ENCODE data around the gene TGOLN2.
A peak's percentile ranks its signal among the peaks of the same experiment; 100 is the strongest.

Gene TGOLN2

GRCh38 chr2:85273738-85274731 lies 53.8 kb downstream of the TGOLN2 start:
- DNase-seq (ENCODE audit: low spot score) (peak; percentile 98), ATAC-seq (ENCODE audit: low read depth) (peak; percentile 75)
- H3K36me3 ChIP-seq (ENCODE audit: low read depth), result 0 out of 2 replicates have a peak, but pooled peaks cover 3% of the 10 kb centered on the region
- H3K4me1 ChIP-seq (ENCODE audit: insufficient read depth, poor library complexity, severe bottlenecking), result peaks cover 52% of the 10 kb centered on the region
- no peak overlapping the region for H3K4me3 ChIP-seq (ENCODE audit: severe bottlenecking)
- H3K27ac ChIP-seq (ENCODE audit: poor library complexity, severe bottlenecking), result peak overlapping the region; percentile 85
- TF ChIP-seq CTCF (IDR thresholded peaks at IDR 0.05; ENCODE audit: poor library complexity, severe bottlenecking), result no peak
- H3K27me3 ChIP-seq (ENCODE audit: insufficient read depth, poor library complexity, severe bottlenecking), result no peaks in the 10 kb centered on the region
- H3K9me3 ChIP-seq (ENCODE audit: severe bottlenecking), result no peaks in the 10 kb centered on the region

GRCh38 chr2:85272357-85272756 lies 55.4 kb downstream of the TGOLN2 start:
- Histone ChIP-seq H3K4me3 (ENCODE audit: severe bottlenecking) (no peak overlapping the region), H3K27ac (ENCODE audit: poor library complexity, severe bottlenecking) (peak overlapping the region; percentile 85), H3K27me3 (ENCODE audit: insufficient read depth, poor library complexity, severe bottlenecking) (no peaks in the 10 kb centered on the region), H3K9me3 (ENCODE audit: severe bottlenecking) (no peaks in the 10 kb centered on the region), H3K4me1 (ENCODE audit: insufficient read depth, poor library complexity, severe bottlenecking) (peaks cover 39% of the 10 kb centered on the region), H3K36me3 (ENCODE audit: low read depth) (0 out of 2 replicates have a peak, but pooled peaks cover 3% of the 10 kb centered on the region)
- DNase-seq (ENCODE audit: low spot score) (no peak), ATAC-seq (ENCODE audit: low read depth) (no peak)
- TF ChIP-seq CTCF (IDR thresholded peaks at IDR 0.05; ENCODE audit: poor library complexity, severe bottlenecking), result no peak

GRCh38 chr2:85269959-85270358 lies 57.8 kb downstream of the TGOLN2 start:
- peaks cover 25% of the 10 kb centered on the region for H3K4me1 ChIP-seq (ENCODE audit: insufficient read depth, poor library complexity, severe bottlenecking)
- no peaks in the 10 kb centered on the region for H3K9me3 ChIP-seq (ENCODE audit: severe bottlenecking)
- TF ChIP-seq CTCF (IDR thresholded peaks at IDR 0.05; ENCODE audit: poor library complexity, severe bottlenecking), result no peak
- DNase-seq (ENCODE audit: low spot score) (no peak), ATAC-seq (ENCODE audit: low read depth) (no peak)
- peak overlapping the region; percentile 24 for H3K27ac ChIP-seq (ENCODE audit: poor library complexity, severe bottlenecking)
- peaks cover 15% of the 10 kb centered on the region; the same call in 1 of the 2 replicates for H3K36me3 ChIP-seq (ENCODE audit: low read depth)
- no peaks in the 10 kb centered on the region for H3K27me3 ChIP-seq (ENCODE audit: insufficient read depth, poor library complexity, severe bottlenecking)
- H3K4me3 ChIP-seq (ENCODE audit: severe bottlenecking), result no peak overlapping the region
